Thyroid gland (tissue), 4 donors: ENCODE measurements around the gene AP3D1.

Source experiments
- POLR2A ChIP-seq, 2 donors: fragments of 450-650 bp; IDR thresholded peaks; one replicate each; pipeline ENCODE4 v1.6.1; 2017; ENCODE audit warnings: antibody characterized with exemption in 2 of 2, mild to moderate bottlenecking in 2 of 2, moderate library complexity in 1 of 2
- TF ChIP-seq, protein P1 (sequence below), 6 experiments: fragments of 200-600 bp in 3 of 6; fragments of 450-650 bp in 3 of 6; sonication (generic) in 3 of 6; IDR thresholded peaks; one replicate each; pipeline ENCODE4 v1.5.1; 2016 to 2019; ENCODE audit warnings: antibody characterized with exemption in 6 of 6, mild to moderate bottlenecking in 2 of 6, inconsistent platforms in 1 of 6, moderate library complexity in 1 of 6

DNA sequence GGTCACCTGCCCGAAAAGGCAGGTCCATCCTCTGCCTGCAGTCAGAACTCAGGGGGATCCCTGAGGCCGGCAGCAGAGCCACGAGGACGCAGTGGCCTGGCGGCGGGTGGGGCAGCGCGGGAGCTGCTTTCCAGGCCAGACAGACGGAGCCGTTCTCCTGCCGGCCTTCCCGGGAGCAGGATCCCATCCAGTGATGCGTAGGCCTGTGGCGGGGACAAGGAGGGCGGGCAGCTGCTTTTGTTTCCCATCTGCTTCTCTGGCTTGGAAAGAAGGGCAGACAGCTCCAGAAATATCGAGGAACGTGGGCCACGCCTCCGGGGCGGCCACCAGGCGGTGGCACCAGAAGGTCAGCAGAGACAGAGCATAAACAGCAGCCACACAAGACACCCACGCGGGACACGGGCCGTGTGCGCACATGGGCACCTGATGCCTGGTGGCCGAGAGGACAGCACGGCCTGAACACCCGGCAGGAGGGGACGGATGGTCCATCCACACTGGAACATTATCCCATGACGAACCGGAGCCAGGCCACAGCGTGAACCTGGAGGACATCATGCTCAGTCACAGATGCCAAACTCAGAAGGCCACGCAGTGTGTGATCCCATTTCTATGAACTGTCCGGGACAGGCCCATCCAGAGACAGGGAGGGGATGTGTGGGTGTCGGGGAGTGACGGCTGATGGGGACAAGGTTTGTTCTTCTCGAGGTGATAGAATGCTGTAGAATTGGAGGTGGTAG is 86.4 kb downstream of the AP3D1 start:
- TF ChIP-seq, protein P1, sequence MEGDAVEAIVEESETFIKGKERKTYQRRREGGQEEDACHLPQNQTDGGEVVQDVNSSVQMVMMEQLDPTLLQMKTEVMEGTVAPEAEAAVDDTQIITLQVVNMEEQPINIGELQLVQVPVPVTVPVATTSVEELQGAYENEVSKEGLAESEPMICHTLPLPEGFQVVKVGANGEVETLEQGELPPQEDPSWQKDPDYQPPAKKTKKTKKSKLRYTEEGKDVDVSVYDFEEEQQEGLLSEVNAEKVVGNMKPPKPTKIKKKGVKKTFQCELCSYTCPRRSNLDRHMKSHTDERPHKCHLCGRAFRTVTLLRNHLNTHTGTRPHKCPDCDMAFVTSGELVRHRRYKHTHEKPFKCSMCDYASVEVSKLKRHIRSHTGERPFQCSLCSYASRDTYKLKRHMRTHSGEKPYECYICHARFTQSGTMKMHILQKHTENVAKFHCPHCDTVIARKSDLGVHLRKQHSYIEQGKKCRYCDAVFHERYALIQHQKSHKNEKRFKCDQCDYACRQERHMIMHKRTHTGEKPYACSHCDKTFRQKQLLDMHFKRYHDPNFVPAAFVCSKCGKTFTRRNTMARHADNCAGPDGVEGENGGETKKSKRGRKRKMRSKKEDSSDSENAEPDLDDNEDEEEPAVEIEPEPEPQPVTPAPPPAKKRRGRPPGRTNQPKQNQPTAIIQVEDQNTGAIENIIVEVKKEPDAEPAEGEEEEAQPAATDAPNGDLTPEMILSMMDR (IDR thresholded peaks at IDR 0.05) = no peak
- no peak for TF ChIP-seq POLR2A (IDR thresholded peaks at IDR 0.05)
